Gastroesophageal sphincter (tissue), 4 donors: Measurements from ENCODE around the gene NINL. TPM values are rescaled to one million over a fixed set of nuclear protein-coding genes. Genes with fewer than 3 reads are reported as not detected.

Experiments used
- ATAC-seq: fragments of 150-250 bp; one replicate; pipeline ENCODE4 v1.9.1; 2016; ENCODE audit warnings: mild to moderate bottlenecking, moderate library complexity
- H3K27ac ChIP-seq, 4 donors: fragments of 200-600 bp; sonication (generic) in 3 of 4; 1 replicate in 3 of 4; 2 replicates in 1 of 4; pipeline ENCODE4 v1.5.1; 2016 to 2019
- H3K27me3 ChIP-seq: fragments of 200-600 bp; sonication (generic); one replicate; pipeline ENCODE4 v1.5.1; 2019
- H3K36me3 ChIP-seq, 2 donors: fragments of 200-600 bp; sonication (generic); one replicate each; pipeline ENCODE4 v1.5.1; 2019; ENCODE audit warnings: control low read depth in 1 of 2
- H3K4me1 ChIP-seq, 3 donors: fragments of 200-600 bp; sonication (generic); 1 replicate in 2 of 3; 2 replicates in 1 of 3; pipeline ENCODE4 v1.5.1; 2016 to 2019; ENCODE audit warnings: control low read depth in 2 of 3
- H3K4me3 ChIP-seq, 2 donors: fragments of 200-600 bp; sonication (generic); one replicate each; pipeline ENCODE4 v1.5.1; 2019; ENCODE audit warnings: mild to moderate bottlenecking in 1 of 2, moderate library complexity in 1 of 2
- H3K9me3 ChIP-seq, 3 donors: fragments of 200-600 bp; sonication (generic); one replicate each; pipeline ENCODE4 v1.5.1; 2017 to 2019; ENCODE audit warnings: control low read depth in 2 of 3
- CTCF ChIP-seq, 4 experiments: fragments of 200-600 bp in 2 of 4; fragments of 450-650 bp in 2 of 4; sonication (generic) in 1 of 4; IDR thresholded peaks; one replicate each; pipeline ENCODE4 v1.5.1; 2017 to 2019; ENCODE audit warnings: antibody characterized with exemption in 4 of 4, mild to moderate bottlenecking in 2 of 4, moderate library complexity in 2 of 4
- EP300 ChIP-seq: sonication (generic); formaldehyde crosslinking; IDR thresholded peaks from one replicate; pipeline ENCODE4 v1.6.1; 2017; ENCODE audit warnings: antibody characterized with exemption, mild to moderate bottlenecking
- POLR2A ChIP-seq, 2 donors: fragments of 450-650 bp; IDR thresholded peaks; one replicate each; pipeline ENCODE4 v1.6.1; 2017; ENCODE audit warnings: antibody characterized with exemption in 2 of 2, mild to moderate bottlenecking in 2 of 2, moderate library complexity in 1 of 2
- POLR2AphosphoS5 ChIP-seq: sonication (generic); formaldehyde crosslinking; IDR thresholded peaks from one replicate; pipeline ENCODE4 v1.6.1; 2017; ENCODE audit warnings: antibody characterized with exemption
- WGBS, 2 donors: methylation state at CpG; one replicate each; pipeline ENCODE4 v1.1.5; 2018; ENCODE audit warnings: low coverage in 1 of 2; 5-methylcytosine and 5-hydroxymethylcytosine counted together
- total RNA-seq, 4 donors: library from RNA; depleted of rRNA; stranded (reverse); fragments of >200 nt; gene quantifications; one replicate each; pipeline ENCODE4 v1.1.0, GENCODE V29; 2016

The NINL gene
- total RNA-seq, 4 donors from 2014 or later, result 4.2 to 7.5 (median 5.8) TPM

- WGBS, 2 donors, result 87 to 93% methylated on average over 3 to 6 of the region's 8 CpGs
- H3K36me3 ChIP-seq, result peaks cover 0 to 69% of the 10 kb centered on the region in 2 donors
- no peak for TF ChIP-seq CTCF (IDR thresholded peaks at IDR 0.05)
Measured at GRCh38 chr20:25499855-25500434, 85.4 kb downstream of the NINL start.

GRCh38 chr20:25499031-25499430, 86.3 kb downstream of the NINL start:
- WGBS, 2 donors, result 89 to 90% methylated on average over 6 to 7 of the region's 13 CpGs
- no peaks in the 10 kb centered on the region for H3K27me3 ChIP-seq
- no peak overlapping the region for H3K27ac ChIP-seq
- peaks cover 0 to 60% of the 10 kb centered on the region in 2 donors for H3K36me3 ChIP-seq
- no peak overlapping the region for H3K4me3 ChIP-seq
- no peak for ATAC-seq
- TF ChIP-seq POLR2A (IDR thresholded peaks at IDR 0.05), result no peak
- TF ChIP-seq EP300, result no peak
- no peak for TF ChIP-seq POLR2AphosphoS5
- no peak for TF ChIP-seq CTCF (IDR thresholded peaks at IDR 0.05)
- H3K4me1 ChIP-seq, result no peaks in the 10 kb centered on the region
- no peaks in the 10 kb centered on the region for H3K9me3 ChIP-seq

More at GRCh38 chr20:25499855-25500434, 85.4 kb downstream of the NINL start:
- Histone ChIP-seq H3K27me3 (no peaks in the 10 kb centered on the region), H3K9me3 (no peaks in the 10 kb centered on the region), H3K4me3 (no peak overlapping the region), H3K4me1 (no peaks in the 10 kb centered on the region), H3K27ac (no peak overlapping the region)
- ATAC-seq, result no peak

- H3K9me3 ChIP-seq, result no peaks in the 10 kb centered on the region
- H3K27me3 ChIP-seq, result no peaks in the 10 kb centered on the region
- no peak overlapping the region for H3K4me3 ChIP-seq
- ATAC-seq, result peak; percentile 24
- no peak for TF ChIP-seq POLR2A (IDR thresholded peaks at IDR 0.05)
- TF ChIP-seq POLR2AphosphoS5, result no peak
- TF ChIP-seq EP300, result no peak
- TF ChIP-seq CTCF (IDR thresholded peaks at IDR 0.05), result no peak
- H3K27ac ChIP-seq, result no peak overlapping the region
- peaks cover 0 to 56% of the 10 kb centered on the region in 2 donors for H3K36me3 ChIP-seq
- no peaks in the 10 kb centered on the region for H3K4me1 ChIP-seq
- WGBS, 2 donors, result no CpG with 5 or more reads among the region's 6 CpGs
Measured at GRCh38 chr20:25498280-25498606, 87.1 kb downstream of the NINL start.

- WGBS, 2 donors, result 60 to 74% methylated on average over 1 to 5 of the region's 22 CpGs
- no peak for ATAC-seq
- TF ChIP-seq POLR2A (IDR thresholded peaks at IDR 0.05) (no peak), POLR2AphosphoS5 (no peak), CTCF (IDR thresholded peaks at IDR 0.05) (no peak), EP300 (no peak)
- H3K27me3 ChIP-seq, result no peaks in the 10 kb centered on the region
- peaks cover 0 to 53% of the 10 kb centered on the region in 2 donors for H3K36me3 ChIP-seq
- no peaks in the 10 kb centered on the region for H3K4me1 ChIP-seq
- H3K4me3 ChIP-seq, result no peak overlapping the region
- no peak overlapping the region for H3K27ac ChIP-seq
- no peaks in the 10 kb centered on the region for H3K9me3 ChIP-seq
Measured at GRCh38 chr20:25497586-25498279, 87.6 kb downstream of the NINL start.

GRCh38 chr20:25496968-25497401, 88.3 kb downstream of the NINL start:
- no peak for ATAC-seq
- Histone ChIP-seq H3K9me3 (no peaks in the 10 kb centered on the region), H3K4me1 (no peaks in the 10 kb centered on the region), H3K36me3 (peaks cover 0 to 46% of the 10 kb centered on the region in 2 donors), H3K27ac (no peak overlapping the region), H3K27me3 (no peaks in the 10 kb centered on the region), H3K4me3 (no peak overlapping the region)
- no CpG with 5 or more reads among the region's 9 CpGs for WGBS, 2 donors
- TF ChIP-seq CTCF (IDR thresholded peaks at IDR 0.05) (no peak), POLR2A (IDR thresholded peaks at IDR 0.05) (no peak), POLR2AphosphoS5 (no peak), EP300 (no peak)
